Measurements from ENCODE around the gene CNEP1R1. TPM values are rescaled to one million over a fixed set of nuclear protein-coding genes. Genes with fewer than 3 reads are reported as not detected.

CNEP1R1 gene
- total RNA-seq, 1 experiment from 2014 or later = 18.5 TPM

- no peak overlapping the region for H3K27ac ChIP-seq (ENCODE audit: insufficient read length, low read depth, low read length)
- no peaks in the 10 kb centered on the region for H3K9me3 ChIP-seq (ENCODE audit: control insufficient read depth, low read depth, low read length)
- H4K5ac ChIP-seq (ENCODE audit: insufficient read length, low read depth, low read length) = no peak overlapping the region
- WGBS (ENCODE audit: extremely low coverage, insufficient read length, low lambda C conversion rate) = no CpG with 5 or more reads among the region's 1 CpG
- no peak overlapping the region for H2BK20ac ChIP-seq (ENCODE audit: low read depth, low read length, poor library complexity, severe bottlenecking)
- Mint-ChIP-seq H3K27ac (no peak overlapping the region), H3K9me3 (peaks cover 5 to 12% of the 10 kb centered on the region in 2 experiments; a peak in 4 of 5 replicates), H3K4me1 (peaks cover 6 to 12% of the 10 kb centered on the region in 2 experiments), H3K36me3 (ENCODE audit: insufficient read depth in 1 of 3, low read depth in 3 of 3) (peaks cover 0 to 7% (median 4%) of the 10 kb centered on the region in 3 experiments; a peak in 4 of 7 replicates), H3K27me3 (ENCODE audit: low read depth) (peaks cover 4% of the 10 kb centered on the region), H3K4me3 (no peak overlapping the region)
- no peak for DNase-seq
- TF ChIP-seq CTCF (conservative IDR thresholded peaks at IDR 0.05) = no peak
- H3K23ac ChIP-seq (ENCODE audit: insufficient read length, low read depth, low read length) = no peak overlapping the region
- no peak overlapping the region for H3K18ac ChIP-seq (ENCODE audit: insufficient read length, low read depth, low read length)
- H2BK15ac ChIP-seq (ENCODE audit: low read depth, low read length) = no peak overlapping the region
- H2AFZ ChIP-seq (ENCODE audit: low read length) = no peak overlapping the region
- no peak overlapping the region for H3K4me2 ChIP-seq (ENCODE audit: insufficient read depth, insufficient read length, low read length)
- H3K27me3 ChIP-seq (ENCODE audit: insufficient read depth, low read length) = no peaks in the 10 kb centered on the region
- H4K20me1 ChIP-seq (ENCODE audit: control insufficient read depth, insufficient read depth, insufficient read length) = no peaks in the 10 kb centered on the region
- no peak overlapping the region for H3K14ac ChIP-seq (ENCODE audit: insufficient read depth, low read length)
- no peak overlapping the region for H4K91ac ChIP-seq (ENCODE audit: insufficient read length, low read depth, low read length)
- H2BK5ac ChIP-seq (ENCODE audit: insufficient read length, low read length) = no peak overlapping the region
- no peak overlapping the region for H2BK12ac ChIP-seq (ENCODE audit: insufficient read length, low read depth, low read length)
- H3T11ph ChIP-seq (ENCODE audit: low read length) = no peak overlapping the region
- H2BK120ac ChIP-seq (ENCODE audit: low read depth, low read length, poor library complexity, severe bottlenecking) = no peak overlapping the region
- H3K9ac ChIP-seq (ENCODE audit: extremely low read depth, insufficient read length, low read length) = no peak overlapping the region
- H3K4me1 ChIP-seq (ENCODE audit: insufficient read depth, low read length) = no peaks in the 10 kb centered on the region
- H3K56ac ChIP-seq (ENCODE audit: insufficient read length, low read depth, low read length) = no peak overlapping the region
- no peaks in the 10 kb centered on the region for H3K79me1 ChIP-seq (ENCODE audit: insufficient read depth, low read depth, low read length, poor library complexity, severe bottlenecking)
- no peaks in the 10 kb centered on the region for H3K23me2 ChIP-seq (ENCODE audit: insufficient read length, low read depth, low read length, poor library complexity, severe bottlenecking)
- H3K79me2 ChIP-seq (ENCODE audit: insufficient read depth, low read length) = no peaks in the 10 kb centered on the region
- no peak overlapping the region for H2AK5ac ChIP-seq (ENCODE audit: insufficient read length, low read length)
- H3K4ac ChIP-seq (ENCODE audit: low read depth, low read length) = no peak overlapping the region
- H4K8ac ChIP-seq (replicated peaks; ENCODE audit: insufficient read length, low read depth, low read length) = no peak overlapping the region
These were observed 17.3 kb upstream of the CNEP1R1 start for GRCh38 chr16:50007744-50008143.

Measured in H9 (cell line).